GM12878 (cell line): ENCODE data around the gene MCM3AP. TPM values are rescaled to one million over a fixed set of nuclear protein-coding genes. Genes with fewer than 3 reads are reported as not detected.

Source experiments
- ATAC-seq: fragments of 200-7000 bp; cut with Tn5 transposase; 3 replicates; pipeline ENCODE4 v1.9.1; 2020; ENCODE audit warnings: mild to moderate bottlenecking, moderate library complexity
- BruUV-seq: library from RNA; stranded (reverse); fragments of 400-500 nt; replicated peaks from 2 replicates; lab custom pipeline; 2021; lab: Mats Ljungman, UMichigan
- CTCF ChIA-PET: fragments of 300-600 bp; sonication (Branson Sonifier 250); formaldehyde crosslinking; extraction: SDS; loops from one replicate; lab custom pipeline; 2021; ENCODE audit warnings: inconsistent platforms; lab: Yijun Ruan, JAX
- POLR2A ChIA-PET: fragments of 350-600 bp; formaldehyde crosslinking; extraction: SDS; loops from one replicate; lab custom pipeline; 2021; ENCODE audit warnings: inconsistent platforms; lab: Charles Lee
- RAD21 ChIA-PET: fragments of 300-600 bp; sonication (Branson Sonifier 250); formaldehyde crosslinking; loops from one replicate; lab custom pipeline; 2023; ENCODE audit warnings: antibody characterized with exemption; ENCODE audit not compliant: unreplicated experiment; lab: Charles Lee
- SMC1A ChIA-PET: fragments of 300-600 bp; sonication (Branson Sonifier 250); formaldehyde crosslinking; loops from one replicate; lab custom pipeline; 2023; ENCODE audit not compliant: unreplicated experiment, uncharacterized antibody; lab: Charles Lee
- DNase-seq: peaks from one replicate; pipeline ENCODE4 v3.0.0-alpha.2; 2011; ENCODE audit warnings: low read depth, low spot score
- FAIRE-seq: peaks from 3 replicates; lab custom pipeline; 2011; peaks lifted over from hg19 to GRCh38; lab: Jason Lieb, UNC
- H2AFZ ChIP-seq: 2 replicates; pipeline ENCODE4 v1.6.0; 2011; ENCODE audit warnings: low read depth, low read length, control low read depth; ENCODE audit not compliant: control insufficient read depth
- H3K27ac ChIP-seq: 2 replicates; pipeline ENCODE4 v1.5.1; 2011; ENCODE audit warnings: control low read depth; ENCODE audit not compliant: control insufficient read depth, insufficient read depth
- H3K27me3 ChIP-seq, 2 experiments: replicated peaks in 1 of 2; 2 replicates each; pipeline versions ENCODE4 v1.6.0 to v1.6.1; 2011; ENCODE audit warnings: low read length in 1 of 2; ENCODE audit not compliant: control insufficient read depth in 2 of 2, insufficient read depth in 2 of 2
- H3K36me3 ChIP-seq, 2 experiments: 2 replicates each; pipeline ENCODE4 v1.5.1; 2011; ENCODE audit warnings: low read length in 1 of 2; ENCODE audit not compliant: control insufficient read depth in 2 of 2, insufficient read depth in 2 of 2
- H3K4me1 ChIP-seq: 2 replicates; pipeline ENCODE4 v1.6.1; 2011; ENCODE audit warnings: mild to moderate bottlenecking, low read length, moderate library complexity, mixed read lengths; ENCODE audit not compliant: control insufficient read depth, insufficient read depth
- H3K4me2 ChIP-seq: 2 replicates; pipeline ENCODE4 v1.6.0; 2011; ENCODE audit warnings: control low read depth; ENCODE audit not compliant: control insufficient read depth, insufficient read depth
- H3K4me3 ChIP-seq: fragments of 200-600 bp; sonication (generic); 2 replicates; pipeline ENCODE4 v1.5.1; 2016
- H3K79me2 ChIP-seq: 2 replicates; pipeline ENCODE4 v1.6.0; 2011; ENCODE audit warnings: low read length; ENCODE audit not compliant: control insufficient read depth, insufficient read depth
- H3K9ac ChIP-seq: 2 replicates; pipeline ENCODE4 v1.8.0; 2011; ENCODE audit warnings: low read length, control low read depth, mixed read lengths; ENCODE audit not compliant: control insufficient read depth, insufficient read depth
- H3K9me3 ChIP-seq: replicated peaks from 3 replicates; pipeline ENCODE4 v1.5.1; 2011; ENCODE audit warnings: mild to moderate bottlenecking, low read length; ENCODE audit not compliant: control insufficient read depth, insufficient read depth
- H4K20me1 ChIP-seq: 2 replicates; pipeline ENCODE4 v1.6.0; 2011; ENCODE audit not compliant: control insufficient read depth, insufficient read depth
- EP300 ChIP-seq, 2 experiments: fragments of 150-350 bp in 1 of 2; IDR thresholded peaks; 2 replicates each; pipeline ENCODE4 v1.6.1; 2011 to 2012; ENCODE audit warnings: low read depth in 2 of 2, low read length in 2 of 2, borderline replicate concordance in 1 of 2, improper control_type of control experiment in 1 of 2, inconsistent platforms in 1 of 2; ENCODE audit not compliant: control insufficient read depth in 1 of 2
- EZH2 ChIP-seq: IDR thresholded peaks from 2 replicates; pipeline ENCODE4 v1.6.1; 2012; ENCODE audit warnings: low read depth, mild to moderate bottlenecking, control low read depth, inconsistent platforms, low read length, borderline replicate concordance; ENCODE audit not compliant: control insufficient read depth
- MXI1 ChIP-seq: fragments of 150-350 bp; IDR thresholded peaks from 2 replicates; pipeline ENCODE4 v1.6.1; 2011; ENCODE audit warnings: low read depth, mild to moderate bottlenecking, inconsistent platforms, low read length, improper control_type of control experiment
- MYC ChIP-seq: IDR thresholded peaks from 2 replicates; pipeline ENCODE4 v1.6.1; 2011; ENCODE audit warnings: mild to moderate bottlenecking, low read length, moderate library complexity, inconsistent platforms; ENCODE audit not compliant: insufficient read depth, insufficient replicate concordance, insufficient read length, severe bottlenecking
- PAX5 ChIP-seq: IDR thresholded peaks from 2 replicates; pipeline ENCODE4 v1.6.1; 2011; ENCODE audit warnings: low read depth, low read length, borderline replicate concordance
- PAX8 ChIP-seq: fragments of 450-650 bp; IDR thresholded peaks from 2 replicates; pipeline ENCODE4 v1.6.1; 2017; ENCODE audit warnings: mild to moderate bottlenecking, moderate library complexity
- RAD21 ChIP-seq: IDR thresholded peaks from 2 replicates; pipeline ENCODE4 v1.6.1; 2011; ENCODE audit warnings: mild to moderate bottlenecking, low read depth, low read length, moderate library complexity; ENCODE audit not compliant: insufficient read depth
- RAD51 ChIP-seq: fragments of 450-650 bp; IDR thresholded peaks from 2 replicates; pipeline ENCODE4 v1.6.1; 2016; ENCODE audit warnings: moderate library complexity, mild to moderate bottlenecking, inconsistent platforms
- SIX5 ChIP-seq: IDR thresholded peaks from 2 replicates; pipeline ENCODE4 v1.6.1; 2011; ENCODE audit warnings: mild to moderate bottlenecking, low read depth, low read length, moderate library complexity; ENCODE audit not compliant: severe bottlenecking
- SREBF2 ChIP-seq: IDR thresholded peaks from 2 replicates; pipeline ENCODE4 v1.6.1; 2012; ENCODE audit warnings: mild to moderate bottlenecking, low read length
- TCF12 ChIP-seq: IDR thresholded peaks from 2 replicates; pipeline ENCODE4 v1.6.1; 2011; ENCODE audit warnings: low read depth, mild to moderate bottlenecking, low read length
- TCF3 ChIP-seq: IDR thresholded peaks from 2 replicates; pipeline ENCODE4 v1.6.1; 2012; ENCODE audit warnings: low read depth, mild to moderate bottlenecking, low read length, borderline replicate concordance; ENCODE audit not compliant: insufficient read depth
- WRNIP1 ChIP-seq: IDR thresholded peaks from 2 replicates; pipeline ENCODE4 v1.6.1; 2011; ENCODE audit warnings: low read depth, low read length, improper control_type of control experiment, borderline replicate concordance
- WGBS: methylation state at CpG from one replicate; pipeline ENCODE4 v1.1.6; 2016; ENCODE audit warnings: low lambda C conversion rate; ENCODE audit not compliant: insufficient replicate concordance, insufficient coverage; ENCODE audit errors: missing lambda C conversion rate; 5-methylcytosine and 5-hydroxymethylcytosine counted together
- in situ Hi-C: fragments of 300-500 bp; cut with MboI; formaldehyde crosslinking; loops from 9 replicates; pipeline ENCODE4 v1.14.3; 2018; ENCODE audit warnings: mixed read lengths
- intact Hi-C: fragments of 100-400 bp; cut with micrococcal nuclease; formaldehyde crosslinking; loops from one replicate; pipeline ENCODE4 v1.14.2; 2022; ENCODE audit not compliant: unreplicated experiment
- polyA plus RNA-seq, 11 experiments: library from polyadenylated mRNA; depleted of rRNA in 4 of 11; unstranded in 6 of 11; stranded (reverse) in 5 of 11; fragments of >200 nt; fragmentation: Nextera tagmentation in 4 of 11; fragmentation: Illumina TruSeq in 1 of 11; extraction: Ambion mirVana in 4 of 11; extraction: Trizol in 1 of 11; gene quantifications; 1 replicate in 1 of 11; 2 replicates in 10 of 11; pipeline versions ENCODE4 v1.2.1 to v1.2.3, GENCODE V29; 2011 to 2016; ENCODE audit warnings: inconsistent platforms in 2 of 11, missing spikeins in 2 of 11, low read depth in 1 of 11
- total RNA-seq, 4 experiments: library from RNA; depleted of rRNA in 3 of 4; stranded (reverse); fragments of >200 nt in 3 of 4; fragmentation: Illumina TruSeq in 1 of 4; extraction: Trizol in 1 of 4; gene quantifications; 2 replicates each; pipeline versions ENCODE4 v1.2.1 to v1.2.3, GENCODE V29; 2013 to 2021
- TF ChIP-seq, protein P1 (sequence below): fragments of 450-650 bp; IDR thresholded peaks from 2 replicates; pipeline ENCODE4 v1.6.1; 2018; ENCODE audit warnings: mild to moderate bottlenecking, low read depth, moderate library complexity; ENCODE audit not compliant: partially characterized antibody

The MCM3AP gene
- total and polyA plus RNA-seq, 10 of the 15 experiments (the other 5 are each of a cell fraction or from before 2014, with no cell fraction given): 6.1 to 95.7 (median 47.0) TPM

DNA sequence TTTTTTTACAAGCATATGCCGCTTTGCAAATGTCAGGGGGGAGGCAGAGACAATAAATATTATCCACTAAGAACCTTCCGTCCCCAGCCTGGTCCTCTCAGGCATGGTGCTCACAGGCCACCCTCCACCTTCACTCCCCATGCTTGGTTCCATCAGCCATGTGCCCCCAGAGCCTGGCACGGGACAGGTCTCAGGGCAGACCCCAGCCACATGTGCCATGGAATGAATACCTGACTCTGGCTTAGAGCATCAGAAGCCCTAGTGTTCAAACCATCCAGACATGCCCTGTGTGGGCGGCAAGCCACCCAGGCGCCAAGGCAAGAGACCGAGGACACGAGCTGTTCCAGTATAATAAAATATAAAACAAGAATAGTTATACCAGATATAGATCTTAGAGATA lies 62.2 kb downstream of the MCM3AP start:
- CTCF ChIA-PET: no interaction called here
- FAIRE-seq: no peak

More for the DNA sequence above, 62.2 kb downstream of the MCM3AP start:
- in situ Hi-C loops: no loop called here
- no peaks in the 10 kb centered on the region for H3K9me3 ChIP-seq
- no peak for TF ChIP-seq WRNIP1
- no peak for TF ChIP-seq PAX5
- TF ChIP-seq TCF3: no peak
- no peak for TF ChIP-seq SIX5
- no peak for TF ChIP-seq SREBF2
- no peak for TF ChIP-seq RAD21
- no peak for TF ChIP-seq TCF12
- no peak for TF ChIP-seq EP300 (IDR thresholded peaks at IDR 0.05; ENCODE audit: borderline replicate concordance in 1 of 2, control insufficient read depth in 1 of 2, low read depth in 2 of 2, low read length in 2 of 2)
- TF ChIP-seq MYC: no peak
- TF ChIP-seq, protein P1, sequence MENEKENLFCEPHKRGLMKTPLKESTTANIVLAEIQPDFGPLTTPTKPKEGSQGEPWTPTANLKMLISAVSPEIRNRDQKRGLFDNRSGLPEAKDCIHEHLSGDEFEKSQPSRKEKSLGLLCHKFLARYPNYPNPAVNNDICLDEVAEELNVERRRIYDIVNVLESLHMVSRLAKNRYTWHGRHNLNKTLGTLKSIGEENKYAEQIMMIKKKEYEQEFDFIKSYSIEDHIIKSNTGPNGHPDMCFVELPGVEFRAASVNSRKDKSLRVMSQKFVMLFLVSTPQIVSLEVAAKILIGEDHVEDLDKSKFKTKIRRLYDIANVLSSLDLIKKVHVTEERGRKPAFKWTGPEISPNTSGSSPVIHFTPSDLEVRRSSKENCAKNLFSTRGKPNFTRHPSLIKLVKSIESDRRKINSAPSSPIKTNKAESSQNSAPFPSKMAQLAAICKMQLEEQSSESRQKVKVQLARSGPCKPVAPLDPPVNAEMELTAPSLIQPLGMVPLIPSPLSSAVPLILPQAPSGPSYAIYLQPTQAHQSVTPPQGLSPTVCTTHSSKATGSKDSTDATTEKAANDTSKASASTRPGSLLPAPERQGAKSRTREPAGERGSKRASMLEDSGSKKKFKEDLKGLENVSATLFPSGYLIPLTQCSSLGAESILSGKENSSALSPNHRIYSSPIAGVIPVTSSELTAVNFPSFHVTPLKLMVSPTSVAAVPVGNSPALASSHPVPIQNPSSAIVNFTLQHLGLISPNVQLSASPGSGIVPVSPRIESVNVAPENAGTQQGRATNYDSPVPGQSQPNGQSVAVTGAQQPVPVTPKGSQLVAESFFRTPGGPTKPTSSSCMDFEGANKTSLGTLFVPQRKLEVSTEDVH: no peak
- TF ChIP-seq RAD51: no peak
- TF ChIP-seq PAX8: no peak
- no peak for TF ChIP-seq MXI1
- TF ChIP-seq EZH2: no peak
- TF ChIP-seq, all 136 proteins: peak for 0
- Histone ChIP-seq H4K20me1 (no peaks in the 10 kb centered on the region), H3K79me2 (peaks cover 33% of the 10 kb centered on the region), H3K27ac (no peak overlapping the region), H3K27me3 (no peaks in the 10 kb centered on the region), H3K36me3 (peaks cover 5 to 8% of the 10 kb centered on the region in 2 experiments; a peak in 3 of 4 replicates), H3K4me2 (no peak overlapping the region), H2AFZ (no peak overlapping the region), H3K4me1 (peaks cover 5% of the 10 kb centered on the region; the same call in 1 of the 2 replicates), H3K9ac (no peak overlapping the region), H3K4me3 (no peak overlapping the region)
- intact Hi-C loops: no loop called here
- DNase-seq (no peak), ATAC-seq (no peak)
- BruUV-seq: no TSS peak
- 85% methylated on average over 7 of the region's 7 CpGs for WGBS
- ChIA-PET POLR2A (no interaction called here), SMC1A (no interaction called here), RAD21 (no interaction called here)
